HG03520 (cell line): ENCODE results near the gene ADAMTS3.

Source experiments
- ATAC-seq: cut with Tn5 transposase; IDR thresholded peaks from one replicate; pipeline ENCODE4 v1.9.1; 2021; ENCODE audit warnings: mild to moderate bottlenecking, moderate library complexity; ENCODE audit not compliant: unreplicated experiment

Gene ADAMTS3

DNA sequence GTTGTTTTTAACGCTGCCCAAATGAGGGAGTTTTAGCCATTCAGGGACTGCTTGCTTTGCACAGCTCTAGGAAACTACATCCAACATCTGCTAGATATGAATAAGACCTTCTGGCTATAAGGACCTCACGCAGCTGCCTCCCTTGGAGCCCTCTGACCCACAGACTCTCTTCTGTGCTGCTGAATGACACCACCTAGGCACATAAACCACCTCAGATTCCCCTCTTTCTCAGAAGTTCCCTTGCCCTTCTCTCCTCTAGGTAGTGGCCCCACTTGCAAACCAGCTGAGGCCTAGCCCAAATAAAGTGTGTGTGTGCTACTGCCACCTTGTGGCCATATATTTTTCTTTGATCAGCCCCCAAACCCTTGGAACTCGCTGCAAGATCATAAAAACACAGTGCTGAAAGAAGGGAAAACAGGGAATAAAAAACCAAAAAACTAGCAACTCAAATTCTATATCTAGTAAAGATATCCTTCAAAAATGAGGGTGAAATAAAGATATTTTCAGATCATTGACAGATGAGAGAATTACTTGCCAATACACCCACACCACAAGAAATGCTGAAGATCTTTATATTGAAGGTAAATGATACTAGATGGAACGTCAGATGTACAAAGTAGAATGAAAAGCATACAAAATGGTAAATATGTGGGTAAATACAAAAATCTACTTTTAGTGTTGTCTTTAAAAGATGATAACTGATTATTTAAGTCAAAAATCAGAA, 265.9 kb downstream of the ADAMTS3 start:
- ATAC-seq: peak; percentile 94

- no peak for ATAC-seq
These were observed 267.3 kb downstream of the ADAMTS3 start for GRCh38 chr4:72301759-72302158.

DNA sequence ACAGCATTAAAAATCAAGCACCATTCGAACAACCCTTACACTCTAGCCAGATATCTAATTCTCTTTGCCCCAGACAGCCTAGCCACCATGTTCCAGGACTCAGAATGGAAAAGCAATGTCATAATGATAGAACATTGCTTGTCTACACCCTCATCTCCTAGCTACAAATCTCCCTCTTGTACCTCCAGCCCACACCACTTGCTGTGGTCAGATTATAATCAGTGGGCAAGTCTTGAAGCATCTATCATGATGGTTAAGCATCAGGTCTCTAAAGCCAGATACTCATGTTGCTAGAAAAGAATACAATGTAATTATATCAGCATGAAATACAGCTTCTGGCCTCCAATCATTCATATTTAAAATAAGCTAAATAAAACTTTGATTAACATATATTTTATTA, 268.9 kb downstream of the ADAMTS3 start:
- ATAC-seq: no peak

- peak; percentile 74 for ATAC-seq
These were observed 273.0 kb downstream of the ADAMTS3 start for GRCh38 chr4:72295966-72296557.

DNA sequence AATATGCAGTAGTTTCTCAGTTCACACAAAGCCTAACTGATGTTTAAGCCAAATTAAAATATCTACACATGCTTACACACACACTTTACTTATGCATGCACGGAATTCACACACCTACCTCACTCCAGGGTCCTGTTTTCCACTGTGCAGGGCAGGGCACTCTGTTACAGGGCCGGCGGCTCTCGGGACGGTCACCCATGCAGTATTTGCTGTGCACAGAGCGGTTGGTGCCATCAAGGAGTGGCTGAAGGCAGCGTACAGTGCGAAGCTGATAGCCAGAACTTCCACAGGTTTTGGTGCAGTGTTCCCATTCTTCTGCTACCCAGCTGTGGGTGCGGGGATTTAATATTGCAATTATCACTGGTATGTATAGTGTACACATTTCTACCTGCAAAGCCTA, 278.3 kb downstream of the ADAMTS3 start:
- ATAC-seq: no peak

DNA sequence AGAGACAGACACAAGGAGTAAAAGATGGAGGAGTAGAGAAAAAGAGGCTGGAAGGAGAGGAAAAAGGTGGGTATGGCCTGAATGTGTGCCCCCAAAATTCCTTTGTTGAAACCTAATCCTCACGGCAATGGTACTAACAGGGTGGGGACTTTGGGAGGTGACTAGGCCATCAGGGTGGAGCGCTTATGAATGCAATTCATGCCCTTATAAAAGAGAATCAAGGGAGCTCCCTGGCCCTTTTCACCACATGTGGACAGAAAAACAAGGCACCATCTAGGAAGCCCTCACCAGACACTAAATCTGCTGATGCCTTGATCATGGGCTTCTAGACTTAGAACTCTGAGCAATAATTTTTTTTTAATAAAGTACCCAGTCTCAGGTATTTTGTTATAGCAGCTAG, 282.1 kb downstream of the ADAMTS3 start:
- no peak for ATAC-seq

GRCh38 chr4:72286185-72286584, 282.8 kb downstream of the ADAMTS3 start:
- ATAC-seq: no peak

DNA sequence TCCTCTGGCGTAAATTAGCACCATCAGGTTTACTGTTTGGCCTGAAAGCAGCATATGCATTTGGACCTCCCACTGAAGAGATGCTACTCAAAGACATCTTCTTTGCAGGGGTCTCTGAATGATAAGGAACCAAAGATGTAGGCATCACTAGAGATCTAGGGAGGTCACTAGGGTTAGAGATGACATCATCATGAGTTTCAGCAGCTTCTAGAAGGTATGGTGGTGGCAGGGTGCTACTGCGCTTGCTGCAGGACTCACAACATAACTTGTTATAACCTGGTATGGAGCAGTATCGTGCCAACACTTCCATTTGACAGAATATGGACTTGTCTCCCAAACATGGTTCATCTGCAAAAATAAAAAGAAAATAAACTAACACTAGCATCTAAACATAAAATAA, 285.7 kb downstream of the ADAMTS3 start:
- ATAC-seq: peak; percentile 73

GRCh38 chr4:72280252-72280651, 288.8 kb downstream of the ADAMTS3 start:
- ATAC-seq: no peak

- ATAC-seq: no peak
These were observed 293.6 kb downstream of the ADAMTS3 start for GRCh38 chr4:72275381-72275780.

DNA sequence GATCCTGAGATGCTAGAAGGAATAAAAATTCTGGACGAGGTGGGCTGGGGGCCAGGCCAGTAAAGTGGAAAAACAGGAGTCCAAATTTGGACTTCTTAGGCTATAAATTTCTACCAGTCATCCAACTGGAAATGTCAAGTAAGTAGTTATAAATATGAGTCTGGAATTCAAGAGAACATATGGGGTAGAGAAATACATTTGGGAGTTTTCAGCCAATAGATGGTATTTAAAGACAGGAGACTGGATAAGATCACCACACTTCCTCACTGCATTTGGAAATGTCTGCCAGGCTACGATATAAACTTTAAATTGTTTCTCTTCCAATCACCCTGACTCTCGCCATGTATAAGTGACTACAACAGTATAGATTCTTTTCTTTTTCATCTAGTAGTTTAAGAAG, 294.8 kb downstream of the ADAMTS3 start:
- no peak for ATAC-seq

DNA sequence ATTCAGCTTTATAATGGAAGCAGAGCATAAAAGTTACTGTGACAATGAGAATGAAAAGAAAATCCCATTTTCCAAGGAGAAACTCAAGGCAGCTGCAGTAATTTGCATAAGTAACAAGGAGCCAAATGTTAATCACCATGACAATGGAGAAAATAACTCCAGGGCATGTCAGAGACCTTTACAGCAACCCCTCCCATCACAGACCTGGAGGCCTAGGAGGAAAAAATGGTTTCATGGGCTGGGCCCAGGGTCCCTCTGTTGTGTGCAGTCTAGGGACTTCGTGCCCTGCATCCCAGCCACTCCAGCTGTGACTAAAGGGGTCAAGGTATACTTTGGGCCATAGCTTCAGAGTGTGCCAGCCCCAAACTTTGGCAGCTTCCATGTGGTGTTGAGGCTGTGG, 313.8 kb downstream of the ADAMTS3 start:
- no peak for ATAC-seq

DNA sequence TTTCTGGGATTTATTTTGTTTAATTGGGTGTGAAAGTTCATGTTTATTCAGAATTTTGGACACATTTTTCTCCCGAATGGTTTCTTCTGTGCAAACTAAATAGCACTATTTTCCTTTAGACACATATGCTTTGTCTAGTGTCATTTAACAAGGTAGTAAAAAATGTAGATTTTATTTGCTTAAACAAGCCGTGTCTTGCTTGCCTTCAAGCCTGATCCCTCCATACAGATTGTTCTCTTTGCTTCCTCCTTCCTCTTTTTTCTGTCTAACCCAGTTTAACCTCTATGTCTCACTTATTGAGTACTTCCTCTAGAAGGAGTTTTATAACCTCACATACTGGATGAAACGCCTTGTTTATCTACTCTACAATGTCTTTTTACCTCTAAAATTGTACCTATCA, 325.4 kb downstream of the ADAMTS3 start:
- no peak for ATAC-seq

GRCh38 chr4:72239487-72240116, 329.4 kb downstream of the ADAMTS3 start:
- no peak for ATAC-seq
